Ishikawa (cell line): ENCODE results near the gene MYO15A.

Experiments
- CEBPB ChIP-seq: IDR thresholded peaks from 2 replicates; pipeline ENCODE4 v1.6.1; 2012
- CREB1 ChIP-seq: IDR thresholded peaks from 2 replicates; pipeline ENCODE4 v1.6.1; 2012; ENCODE audit warnings: low read depth
- EGR1 ChIP-seq: IDR thresholded peaks from 2 replicates; pipeline ENCODE4 v1.6.1; 2012
- EP300 ChIP-seq: IDR thresholded peaks from 2 replicates; pipeline ENCODE4 v1.6.1; 2012; ENCODE audit warnings: borderline replicate concordance
- FOXM1 ChIP-seq: IDR thresholded peaks from 2 replicates; pipeline ENCODE4 v1.6.1; 2012; ENCODE audit warnings: low read depth, borderline replicate concordance
- NFIC ChIP-seq: IDR thresholded peaks from 2 replicates; pipeline ENCODE4 v1.6.1; 2012
- RAD21 ChIP-seq: IDR thresholded peaks from 2 replicates; pipeline ENCODE4 v1.6.1; 2012; ENCODE audit warnings: low read depth
- REST ChIP-seq: IDR thresholded peaks from 2 replicates; pipeline ENCODE4 v1.6.1; 2012; ENCODE audit warnings: low read depth, mild to moderate bottlenecking
- TAF1 ChIP-seq: IDR thresholded peaks from 2 replicates; pipeline ENCODE4 v1.6.1; 2012; ENCODE audit warnings: low read depth, mild to moderate bottlenecking
- TCF12 ChIP-seq: IDR thresholded peaks from 2 replicates; pipeline ENCODE4 v1.6.1; 2012; ENCODE audit warnings: low read depth
- TEAD4 ChIP-seq: IDR thresholded peaks from 2 replicates; pipeline ENCODE4 v1.6.1; 2012
- YY1 ChIP-seq: IDR thresholded peaks from 2 replicates; pipeline ENCODE4 v1.6.1; 2012; ENCODE audit warnings: low read depth
- ZBTB7A ChIP-seq: IDR thresholded peaks from 2 replicates; pipeline ENCODE4 v1.6.1; 2012; ENCODE audit warnings: low read depth
- TF ChIP-seq, protein P1 (sequence below): IDR thresholded peaks from 2 replicates; pipeline ENCODE4 v1.6.1; 2012
- TF ChIP-seq, protein P2 (sequence below): IDR thresholded peaks from 2 replicates; pipeline ENCODE4 v1.6.1; 2012

Gene MYO15A

GRCh38 chr17:18172531-18173278, 64.1 kb downstream of the MYO15A start:
- TF ChIP-seq FOXM1 (no peak), EP300 (no peak), NFIC (no peak), REST (no peak), TEAD4 (no peak), TAF1 (no peak), YY1 (no peak), ZBTB7A (no peak), CEBPB (no peak), RAD21 (no peak), EGR1 (no peak), TCF12 (no peak), CREB1 (no peak)
- TF ChIP-seq, protein P1, sequence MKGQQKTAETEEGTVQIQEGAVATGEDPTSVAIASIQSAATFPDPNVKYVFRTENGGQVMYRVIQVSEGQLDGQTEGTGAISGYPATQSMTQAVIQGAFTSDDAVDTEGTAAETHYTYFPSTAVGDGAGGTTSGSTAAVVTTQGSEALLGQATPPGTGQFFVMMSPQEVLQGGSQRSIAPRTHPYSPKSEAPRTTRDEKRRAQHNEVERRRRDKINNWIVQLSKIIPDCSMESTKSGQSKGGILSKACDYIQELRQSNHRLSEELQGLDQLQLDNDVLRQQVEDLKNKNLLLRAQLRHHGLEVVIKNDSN: no peak
- TF ChIP-seq, protein P2, sequence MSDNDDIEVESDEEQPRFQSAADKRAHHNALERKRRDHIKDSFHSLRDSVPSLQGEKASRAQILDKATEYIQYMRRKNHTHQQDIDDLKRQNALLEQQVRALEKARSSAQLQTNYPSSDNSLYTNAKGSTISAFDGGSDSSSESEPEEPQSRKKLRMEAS: no peak

DNA sequence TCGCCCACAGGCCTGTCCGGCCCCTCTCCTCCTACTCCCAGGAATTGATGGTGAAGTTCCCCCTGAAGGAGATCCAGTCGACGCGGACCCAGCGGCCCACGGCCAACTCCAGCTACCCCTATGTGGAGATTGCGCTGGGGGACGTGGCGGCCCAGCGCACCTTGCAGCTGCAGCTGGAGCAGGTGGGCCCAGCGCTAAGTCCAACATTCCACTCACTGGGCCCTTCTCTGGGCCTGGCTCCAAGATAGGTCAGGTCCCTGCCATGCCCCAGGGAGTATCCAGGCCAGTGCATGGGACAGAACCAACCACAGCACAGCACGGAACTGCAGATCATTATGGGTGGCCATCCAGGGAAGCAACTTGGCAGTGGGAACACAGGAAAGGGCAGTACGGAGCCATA, 65.2 kb downstream of the MYO15A start:
- no peak for TF ChIP-seq CEBPB

DNA sequence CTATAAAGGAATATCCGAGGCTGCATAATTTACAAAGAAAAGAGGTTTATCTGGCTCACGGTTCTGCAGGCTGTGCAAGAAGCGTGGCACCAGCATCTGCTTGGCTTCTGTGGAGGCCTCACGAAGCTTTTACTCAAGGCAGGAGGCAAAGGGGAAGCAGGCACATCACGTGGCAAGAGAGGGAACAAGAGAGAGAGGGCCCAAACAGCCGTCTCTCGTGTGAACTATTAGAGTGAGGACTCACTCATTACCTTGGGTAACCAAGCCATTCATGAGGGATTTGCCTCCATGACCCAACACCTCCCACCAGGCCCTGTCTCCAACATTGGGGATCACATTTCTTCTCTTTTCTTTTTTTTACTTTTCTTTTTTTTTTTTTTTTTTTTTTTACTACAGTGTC, 67.6 kb downstream of the MYO15A start:
- no peak for TF ChIP-seq EGR1
- TF ChIP-seq REST: no peak
- TF ChIP-seq, protein P1: 0 out of 2 replicates have a peak, but pooled peaks have one; percentile 17
- TF ChIP-seq TCF12: no peak
- TF ChIP-seq FOXM1: no peak
- TF ChIP-seq YY1: no peak
- TF ChIP-seq RAD21: no peak

GRCh38 chr17:18177133-18177532, 68.6 kb downstream of the MYO15A start:
- TF ChIP-seq FOXM1 (no peak), TEAD4 (no peak), REST (no peak), TCF12 (no peak), NFIC (no peak), ZBTB7A (no peak), EP300 (no peak), YY1 (no peak), RAD21 (no peak), EGR1 (no peak), CEBPB (no peak)
- TF ChIP-seq, protein P2: no peak

DNA sequence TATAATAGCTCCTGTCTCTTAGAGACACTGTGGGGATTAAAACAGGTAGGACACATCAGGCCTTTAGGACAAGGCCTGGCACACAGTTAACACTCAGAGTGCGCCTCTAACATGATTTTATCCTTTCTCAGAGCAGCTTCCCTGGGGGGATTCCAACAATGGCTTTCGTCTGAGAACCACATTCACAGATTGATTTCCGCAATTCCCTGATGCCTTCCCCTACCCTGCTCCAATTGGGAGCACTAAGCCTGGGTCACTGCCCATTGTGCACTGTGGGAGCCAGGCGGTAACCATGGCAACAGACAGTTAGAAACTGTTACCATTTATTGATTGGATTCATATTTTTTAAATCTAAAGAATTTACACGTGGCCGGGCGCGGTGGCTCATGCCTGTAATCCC, 69.2 kb downstream of the MYO15A start:
- no peak for TF ChIP-seq RAD21
- no peak for TF ChIP-seq NFIC
- TF ChIP-seq CREB1: no peak
- TF ChIP-seq YY1: no peak
- TF ChIP-seq, protein P2: no peak
- TF ChIP-seq TCF12: no peak
- TF ChIP-seq TEAD4: no peak
